GM21723 (cell line): ENCODE results near the gene CPNE5.
A peak's percentile ranks its signal among the peaks of the same experiment; 100 is the strongest.

Source experiments
- ATAC-seq: cut with Tn5 transposase; IDR thresholded peaks from one replicate; pipeline ENCODE4 v1.9.1; 2021; ENCODE audit warnings: mild to moderate bottlenecking, moderate library complexity; ENCODE audit not compliant: unreplicated experiment

The CPNE5 gene

DNA sequence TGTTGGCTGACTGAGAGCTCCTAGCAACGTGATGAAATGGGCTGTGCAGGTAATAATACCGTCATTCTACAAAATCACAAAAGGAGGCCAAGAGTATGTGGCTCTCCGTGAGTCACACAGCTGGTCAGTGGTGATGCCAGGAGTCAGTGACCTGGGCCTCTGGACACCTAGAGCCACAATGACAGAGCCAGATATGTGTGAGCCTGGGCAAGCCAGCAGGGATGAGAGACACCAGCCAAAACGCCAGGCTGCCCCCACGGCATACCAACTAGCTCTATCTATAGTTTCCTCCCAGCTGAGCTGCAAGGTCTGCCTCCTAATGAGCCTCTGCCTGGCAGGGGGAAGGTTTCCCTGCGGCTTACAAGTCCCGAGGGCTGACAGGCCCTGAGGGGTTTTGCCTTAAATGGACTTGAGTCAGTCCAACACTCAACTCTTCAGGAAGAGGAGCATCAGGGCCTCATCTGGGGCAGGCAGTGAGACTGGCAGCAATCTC, 70.0 kb downstream of the CPNE5 start:
- no peak for ATAC-seq

DNA sequence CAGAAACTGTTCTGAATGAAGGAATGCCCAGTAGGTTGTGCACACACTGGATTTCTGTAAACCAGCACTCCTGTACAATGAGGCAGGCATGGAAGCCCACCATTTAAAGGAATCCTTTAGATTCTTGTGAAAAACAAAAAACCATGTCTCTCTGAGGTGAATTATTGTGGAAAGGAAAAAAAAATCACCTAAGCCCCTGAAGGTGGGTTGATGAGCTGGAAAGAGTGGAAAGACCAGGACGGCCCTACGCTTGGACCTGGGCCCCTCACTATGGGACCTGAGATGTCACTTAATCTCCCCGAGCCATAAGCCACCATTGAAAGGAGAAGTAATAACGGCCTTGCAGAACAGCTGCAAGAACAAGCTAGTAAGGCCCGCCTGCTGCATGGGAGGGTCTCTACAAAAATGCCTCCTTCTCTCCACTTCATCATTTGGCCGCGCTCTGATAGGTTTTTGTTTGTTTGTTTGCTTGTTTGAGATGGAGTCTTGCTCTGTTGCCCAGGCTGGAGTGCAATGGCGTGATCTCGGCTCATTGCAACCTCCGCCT, 72.8 kb downstream of the CPNE5 start:
- ATAC-seq, result no peak

GRCh38 chr6:36765594-36766398, 73.4 kb downstream of the CPNE5 start:
- ATAC-seq, result peak; percentile 79

GRCh38 chr6:36765190-36765589, 74.1 kb downstream of the CPNE5 start:
- ATAC-seq, result no peak

DNA sequence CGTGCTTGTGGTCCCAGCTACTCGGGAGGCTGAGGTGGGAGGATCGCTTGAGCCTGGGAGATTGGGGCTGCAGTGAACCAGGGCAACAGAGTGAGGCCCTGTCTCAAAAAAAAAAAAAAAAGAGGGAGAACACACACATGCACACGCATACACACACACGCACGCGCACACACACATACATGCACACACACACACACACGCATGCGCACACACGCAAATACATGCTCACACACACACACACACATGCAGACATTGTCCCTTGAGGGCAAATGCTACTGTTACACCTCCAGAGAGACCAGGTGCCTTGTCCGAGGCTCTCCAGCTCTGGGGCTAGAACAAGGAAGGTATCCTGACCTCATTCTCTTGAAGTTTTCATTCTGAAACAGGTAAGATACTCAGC, 77.1 kb downstream of the CPNE5 start:
- ATAC-seq, result no peak

DNA sequence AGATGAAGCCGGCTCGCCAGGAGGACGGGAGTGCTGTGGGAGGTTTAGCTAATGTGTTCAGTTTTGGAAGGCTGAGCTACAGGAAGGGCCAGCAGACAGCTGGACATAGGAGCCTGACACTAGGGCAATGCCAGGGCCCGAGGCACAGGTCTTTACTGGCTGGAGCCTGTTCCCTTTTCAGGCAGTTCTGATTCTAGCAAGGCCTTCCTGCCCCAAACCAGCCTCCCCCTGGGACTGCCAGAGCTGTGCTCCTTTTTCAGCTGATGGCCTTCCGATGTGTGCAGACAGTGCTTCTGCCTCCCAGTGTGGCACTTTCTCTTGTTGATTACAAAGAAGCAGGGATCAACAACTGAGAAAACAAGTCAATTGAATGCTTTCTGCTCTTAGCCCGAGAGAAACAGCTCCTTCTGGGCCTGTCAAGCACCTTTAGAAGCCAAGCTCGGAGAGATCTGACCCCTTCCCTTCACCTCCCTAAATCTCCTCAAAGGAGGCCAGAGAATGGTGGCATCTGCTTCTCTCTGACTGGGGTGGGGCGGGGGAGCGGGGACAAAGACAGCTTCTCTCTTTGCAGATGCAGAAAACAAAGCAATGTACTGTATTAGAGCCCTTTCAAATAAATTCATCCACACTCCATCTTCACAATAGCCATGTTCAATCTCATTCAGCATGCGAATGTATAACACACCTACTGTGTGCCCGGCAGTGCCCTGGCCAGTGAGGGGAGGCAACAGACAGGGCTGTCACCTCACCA, 78.4 kb downstream of the CPNE5 start:
- no peak for ATAC-seq

GRCh38 chr6:36759148-36759759, 80.0 kb downstream of the CPNE5 start:
- peak; percentile 40 for ATAC-seq

- ATAC-seq, result no peak
Measured at GRCh38 chr6:36758516-36759147, 80.6 kb downstream of the CPNE5 start.

- no peak for ATAC-seq
Measured at GRCh38 chr6:36757943-36758508, 81.2 kb downstream of the CPNE5 start.

- peak; percentile 32 for ATAC-seq
Measured at GRCh38 chr6:36757206-36757605, 82.0 kb downstream of the CPNE5 start.

DNA sequence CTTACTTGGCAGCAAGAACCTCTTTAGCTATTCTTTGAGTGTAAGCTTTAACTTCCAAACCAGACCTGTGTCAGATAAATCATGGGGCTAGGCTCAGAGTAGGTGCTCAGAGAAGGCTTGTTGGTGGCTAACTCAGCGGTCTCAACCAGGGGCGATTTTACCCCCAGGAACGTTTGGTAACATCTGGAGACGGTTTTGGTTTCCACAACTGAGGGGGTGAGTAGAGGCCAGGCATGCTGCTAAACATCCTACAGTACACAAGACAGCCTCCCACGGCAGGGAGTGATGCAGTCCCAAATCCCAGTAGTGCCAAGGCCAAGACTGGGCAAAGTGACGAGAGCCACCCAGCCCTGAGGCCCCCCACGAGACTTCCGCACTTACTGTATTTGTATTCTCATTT, 82.5 kb downstream of the CPNE5 start:
- no peak for ATAC-seq

DNA sequence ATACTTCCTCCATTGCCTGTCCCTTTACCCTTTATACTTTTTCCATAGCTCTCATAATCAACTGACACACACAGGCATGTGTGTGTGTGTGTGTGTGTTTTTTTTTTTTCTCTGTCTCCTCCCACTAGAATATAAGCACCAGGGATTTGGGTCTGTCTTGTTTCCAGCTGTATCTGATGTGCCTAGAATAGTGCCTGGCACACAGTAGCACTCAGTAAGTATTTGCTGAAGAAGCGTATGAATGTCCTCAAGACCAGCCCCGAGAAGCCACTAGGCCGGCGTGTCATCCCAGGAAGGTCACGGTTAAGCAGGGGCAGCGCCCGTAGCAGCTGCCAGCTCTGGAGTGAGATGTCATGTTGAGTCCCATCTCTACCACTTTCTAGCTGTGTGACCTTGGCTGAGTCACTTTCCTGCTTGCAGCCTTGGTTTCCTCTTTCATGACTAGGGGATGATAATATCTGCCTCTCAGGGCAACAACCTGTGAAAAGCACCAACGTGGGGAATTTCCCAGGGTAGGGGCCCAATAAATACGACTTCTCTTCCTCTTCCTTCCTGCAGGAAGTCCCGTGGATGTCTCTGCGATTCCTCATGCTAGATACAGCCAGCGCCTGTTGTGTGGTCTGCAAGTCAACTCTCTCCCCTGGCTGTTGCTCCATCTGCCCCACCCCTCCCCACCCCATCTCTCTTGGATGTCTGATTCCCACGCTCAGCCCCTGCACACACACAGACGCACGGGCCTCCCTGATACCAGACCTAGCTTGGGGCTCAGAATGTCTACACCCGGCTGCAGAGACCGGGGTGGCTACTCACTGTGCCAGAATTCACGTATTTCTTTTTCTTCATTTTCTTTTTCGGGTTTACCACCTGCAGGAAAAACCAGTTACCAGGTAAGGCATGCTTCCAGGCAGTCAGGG, 83.6 kb downstream of the CPNE5 start:
- peak; percentile 38 for ATAC-seq

- ATAC-seq, result no peak
Measured at GRCh38 chr6:36754582-36755434, 84.4 kb downstream of the CPNE5 start.

- no peak for ATAC-seq
Measured at GRCh38 chr6:36753671-36754405, 85.4 kb downstream of the CPNE5 start.

- ATAC-seq, result no peak
Measured at GRCh38 chr6:36752886-36753506, 86.2 kb downstream of the CPNE5 start.

GRCh38 chr6:36752187-36752885, 86.9 kb downstream of the CPNE5 start:
- no peak for ATAC-seq

GRCh38 chr6:36751833-36752186, 87.4 kb downstream of the CPNE5 start:
- ATAC-seq, result no peak
